ENCODE measurements around the gene CDK11A.

- TF ChIP-seq POLR2AphosphoS5 (IDR thresholded peaks at IDR 0.05; ENCODE audit: insufficient read depth in 1 of 2, low read depth in 1 of 2) (no peak), CTCF (IDR thresholded peaks at IDR 0.05) (no peak), POLR2A (IDR thresholded peaks at IDR 0.05) (no peak)
Observed at GRCh38 chr1:1761504-1762376, 37.6 kb upstream of the CDK11A start.

Measured in vagina (tissue), 2 donors.